Naive thymus-derived CD4-positive, alpha-beta T cell (primary cell): ENCODE results near the gene TMEM178B. TPM values are rescaled to one million over a fixed set of nuclear protein-coding genes. Genes with fewer than 3 reads are reported as not detected.
"Not testable (repeated sequence)": the region's sequence is repeated elsewhere in the genome, so short reads cannot be mapped to it uniquely, and the experiment has no call there.

Source experiments
- ATAC-seq: fragments of 150-1000 bp; cut with Tn5 transposase; 2 replicates; pipeline ENCODE4 v1.10.0; 2021; ENCODE audit warnings: mild to moderate bottlenecking, moderate library complexity
- CTCF ChIA-PET: fragments of 350-600 bp; sonication (Branson Sonifier 250); formaldehyde crosslinking; loops from one replicate; lab custom pipeline; 2021; ENCODE audit warnings: antibody characterized with exemption; lab: Charles Lee
- POLR2A ChIA-PET: fragments of 350-600 bp; sonication (Branson Sonifier 250); formaldehyde crosslinking; loops from one replicate; lab custom pipeline; 2021; ENCODE audit warnings: antibody characterized with exemption, inconsistent platforms; lab: Charles Lee
- DNase-seq, 9 donors: peaks; one replicate each; pipeline versions ENCODE4 v3.0.0 to v3.0.0-alpha.2; 2020 to 2022; ENCODE audit warnings: mixed read lengths in 1 of 9
- H3K27ac ChIP-seq: one replicate; pipeline ENCODE4 v1.7.0; 2013; ENCODE audit warnings: mild to moderate bottlenecking, low read depth, low read length, moderate library complexity
- H3K27me3 ChIP-seq, 2 donors: one replicate each; pipeline ENCODE4 v1.7.0; 2013; ENCODE audit warnings: low read length in 2 of 2, mild to moderate bottlenecking in 2 of 2, moderate library complexity in 2 of 2; ENCODE audit not compliant: control insufficient read depth in 2 of 2, insufficient read depth in 2 of 2
- H3K36me3 ChIP-seq, 3 experiments: 1 replicate in 2 of 3; 2 replicates in 1 of 3; pipeline ENCODE4 v1.7.0; 2013; ENCODE audit warnings: low read length in 3 of 3, mild to moderate bottlenecking in 3 of 3, moderate library complexity in 1 of 3; ENCODE audit not compliant: insufficient read depth in 3 of 3, control insufficient read depth in 2 of 3
- H3K4me1 ChIP-seq, 2 donors: one replicate each; pipeline ENCODE4 v1.7.0; 2013; ENCODE audit warnings: low read length in 2 of 2, mild to moderate bottlenecking in 2 of 2, moderate library complexity in 1 of 2; ENCODE audit not compliant: control insufficient read depth in 2 of 2, insufficient read depth in 2 of 2
- H3K4me3 ChIP-seq: 2 replicates; pipeline ENCODE4 v1.7.0; 2013; ENCODE audit warnings: mild to moderate bottlenecking, low read length
- H3K9me3 ChIP-seq, 3 experiments: 1 replicate in 2 of 3; 2 replicates in 1 of 3; pipeline ENCODE4 v1.7.0; 2013; ENCODE audit warnings: low read length in 3 of 3; ENCODE audit not compliant: control insufficient read depth in 2 of 3
- H3K27ac Mint-ChIP-seq, 9 donors: one replicate each; pipeline ENCODE4 v1.8.0; 2020 to 2022; ENCODE audit warnings: mixed read lengths in 9 of 9, mild to moderate bottlenecking in 8 of 9, moderate library complexity in 5 of 9, inconsistent platforms in 2 of 9
- H3K27me3 Mint-ChIP-seq, 5 donors: one replicate each; pipeline ENCODE4 v1.8.0; 2021 to 2022; ENCODE audit warnings: mixed read lengths in 5 of 5, mild to moderate bottlenecking in 1 of 5
- H3K36me3 Mint-ChIP-seq, 5 donors: one replicate each; pipeline ENCODE4 v1.8.0; 2020 to 2022; ENCODE audit warnings: mixed read lengths in 5 of 5, mild to moderate bottlenecking in 3 of 5, inconsistent platforms in 1 of 5
- H3K4me1 Mint-ChIP-seq, 7 donors: one replicate each; pipeline ENCODE4 v1.8.0; 2020 to 2022; ENCODE audit warnings: mixed read lengths in 7 of 7, mild to moderate bottlenecking in 3 of 7, inconsistent platforms in 1 of 7
- H3K4me3 Mint-ChIP-seq, 10 donors: one replicate each; pipeline ENCODE4 v1.8.0; 2020 to 2022; ENCODE audit warnings: mild to moderate bottlenecking in 10 of 10, mixed read lengths in 10 of 10, moderate library complexity in 6 of 10, inconsistent platforms in 2 of 10
- H3K9me3 Mint-ChIP-seq, 11 donors: one replicate each; pipeline ENCODE4 v1.8.0; 2020 to 2022; ENCODE audit warnings: mixed read lengths in 11 of 11, mild to moderate bottlenecking in 4 of 11, inconsistent platforms in 1 of 11, moderate library complexity in 1 of 11
- intact Hi-C, 2 donors: fragments of 100-400 bp; cut with micrococcal nuclease; formaldehyde crosslinking; loops; one replicate each; pipeline ENCODE4 v1.15.1; 2023
- polyA plus RNA-seq, 2 donors: library from polyadenylated mRNA; unstranded; fragments of 300-500 nt; fragmentation: Illumina TruSeq; gene quantifications; one replicate each; pipeline ENCODE4 v1.2.3, GENCODE V29; 2021
- total RNA-seq, 6 experiments: library from RNA in 5 of 6; stranded (reverse) in 5 of 6; gene quantifications; 1 replicate in 5 of 6; 2 replicates in 1 of 6; pipeline ENCODE4 v1.2.3 and lab custom pipeline; 2021 to 2026

The TMEM178B gene
- total and polyA plus RNA-seq, 7 experiments from 2014 or later, result 0.05 to 3.0 (median 0.10) TPM; not detected in 4

GRCh38 chr7:141055146-141055545 is 18.7 kb upstream of the TMEM178B start:
- H3K27ac ChIP-seq, result no peak overlapping the region
- H3K4me1 ChIP-seq, result peaks cover 7 to 9% of the 10 kb centered on the region in 2 donors
- Mint-ChIP-seq H3K27me3 (peaks cover 0 to 21% (median 4%) of the 10 kb centered on the region in 5 donors), H3K27ac (no peak overlapping the region), H3K9me3 (peaks cover 0 to 17% (median 3%) of the 10 kb centered on the region in 11 donors), H3K4me3 (no peak overlapping the region), H3K36me3 (peaks cover 0 to 4% (median 0%) of the 10 kb centered on the region in 5 donors), H3K4me1 (peaks cover 3 to 26% (median 19%) of the 10 kb centered on the region in 7 donors)
- no peak for DNase-seq
- intact Hi-C loops, result no loop called here
- ChIA-PET CTCF (no interaction called here), POLR2A (no interaction called here)
- no peaks in the 10 kb centered on the region for H3K27me3 ChIP-seq
- no peaks in the 10 kb centered on the region for H3K36me3 ChIP-seq
- no peak for ATAC-seq
- H3K4me3 ChIP-seq, result no peak overlapping the region
- peaks cover 0 to 4% (median 3%) of the 10 kb centered on the region in 3 experiments for H3K9me3 ChIP-seq

- H3K27me3 ChIP-seq, result no peaks in the 10 kb centered on the region
- Mint-ChIP-seq H3K4me1 (peaks cover under 1 to 16% (median 13%) of the 10 kb centered on the region in 7 donors), H3K27me3 (peaks cover 0 to 26% (median 0%) of the 10 kb centered on the region in 5 donors), H3K4me3 (no peak overlapping the region), H3K9me3 (peaks cover 0 to 22% (median 3%) of the 10 kb centered on the region in 11 donors), H3K27ac (no peak overlapping the region), H3K36me3 (peaks cover 0 to 2% (median 0%) of the 10 kb centered on the region in 5 donors)
- intact Hi-C loops, result no loop called here
- peaks cover 0 to 4% (median 3%) of the 10 kb centered on the region in 3 experiments for H3K9me3 ChIP-seq
- DNase-seq, result no peak
- H3K36me3 ChIP-seq, result no peaks in the 10 kb centered on the region
- H3K27ac ChIP-seq, result no peak overlapping the region
- H3K4me3 ChIP-seq, result no peak overlapping the region
- CTCF ChIA-PET, result no interaction called here
- POLR2A ChIA-PET, result no interaction called here
- ATAC-seq, result no peak
- H3K4me1 ChIP-seq, result peaks cover 5 to 7% of the 10 kb centered on the region in 2 donors
Measured at GRCh38 chr7:141057788-141058187, 16.1 kb upstream of the TMEM178B start.

- peaks cover 13 to 27% (median 19%) of the 10 kb centered on the region in 7 donors for H3K4me1 Mint-ChIP-seq
- H3K4me1 ChIP-seq, H3K4me3 Mint-ChIP-seq, H3K36me3 Mint-ChIP-seq, CTCF ChIA-PET, H3K9me3 Mint-ChIP-seq, intact Hi-C loops, H3K27ac Mint-ChIP-seq, H3K27me3 ChIP-seq, POLR2A ChIA-PET, H3K9me3 ChIP-seq, H3K36me3 ChIP-seq, H3K4me3 ChIP-seq, H3K27ac ChIP-seq, DNase-seq, ATAC-seq: not testable (repeated sequence)
- peaks cover 42 to 48% (median 44%) of the 10 kb centered on the region in 5 donors for H3K27me3 Mint-ChIP-seq
Measured at GRCh38 chr7:141067856-141068255, 6.0 kb upstream of the TMEM178B start.

GRCh38 chr7:141071260-141071854 is 2.5 kb upstream of the TMEM178B start:
- no peak overlapping the region for H3K27ac ChIP-seq
- intact Hi-C loops, result loop anchor here (1.0 to 10.0 kb wide), 5 partner anchors 149 to 481 kb away; partner anchors contain the start of genes AGK (in 1 of the 2), BRAF (in 1 of the 2) and NDUFB2 (in 1 of the 2)
- H3K36me3 ChIP-seq, result no peaks in the 10 kb centered on the region
- Mint-ChIP-seq H3K27me3 (peaks cover 42 to 49% (median 48%) of the 10 kb centered on the region in 5 donors), H3K4me3 (peak overlapping the region; percentile 74 to 92 (median 86)), H3K36me3 (no peaks in the 10 kb centered on the region), H3K9me3 (peaks cover 0 to 6% (median 0%) of the 10 kb centered on the region in 11 donors), H3K27ac (peak overlapping the region in 4 of 9 donors; percentile 14 to 80 (median 31)), H3K4me1 (peaks cover 17 to 30% (median 28%) of the 10 kb centered on the region in 7 donors)
- ATAC-seq (peak; percentile 25), DNase-seq (peak in 6 of 9 donors; percentile 20 to 38 (median 32))
- H3K9me3 ChIP-seq, result no peaks in the 10 kb centered on the region
- H3K27me3 ChIP-seq, result peaks cover 4 to 24% of the 10 kb centered on the region in 2 donors
- CTCF ChIA-PET, result no interaction called here
- H3K4me1 ChIP-seq, result peaks cover 5 to 6% of the 10 kb centered on the region in 2 donors
- POLR2A ChIA-PET, result no interaction called here
- peak overlapping the region; percentile 42 for H3K4me3 ChIP-seq

- peak overlapping the region; percentile 42 for H3K4me3 ChIP-seq
- H3K27ac ChIP-seq, result no peak overlapping the region
- intact Hi-C loops, result loop anchor here (1.0 to 10.0 kb wide), 7 partner anchors 49 to 480 kb away; partner anchors contain the start of genes MRPS33 (in 2 of the 2), AGK (in 1 of the 2), BRAF (in 1 of the 2) and NDUFB2 (in 1 of the 2)
- H3K36me3 Mint-ChIP-seq, result no peaks in the 10 kb centered on the region
- ChIA-PET CTCF (no interaction called here), POLR2A (no interaction called here)
- peak overlapping the region; percentile 74 to 92 (median 86) for H3K4me3 Mint-ChIP-seq
- peaks cover 5 to 6% of the 10 kb centered on the region in 2 donors for H3K4me1 ChIP-seq
- H3K36me3 ChIP-seq, result no peaks in the 10 kb centered on the region
- peak overlapping the region in 2 of 9 donors; percentile 53 to 57 for H3K27ac Mint-ChIP-seq
- DNase-seq (peak in 1 of 9 donors; percentile 22), ATAC-seq (no peak)
- H3K27me3 Mint-ChIP-seq, result peaks cover 42 to 49% (median 48%) of the 10 kb centered on the region in 5 donors
- H3K27me3 ChIP-seq, result peaks cover 4 to 30% of the 10 kb centered on the region in 2 donors
- no peaks in the 10 kb centered on the region for H3K9me3 ChIP-seq
- H3K9me3 Mint-ChIP-seq, result peaks cover 0 to 6% (median 0%) of the 10 kb centered on the region in 11 donors
- H3K4me1 Mint-ChIP-seq, result peaks cover 17 to 30% (median 28%) of the 10 kb centered on the region in 7 donors
Measured at GRCh38 chr7:141071855-141072547, 1.9 kb upstream of the TMEM178B start.

- Histone ChIP-seq H3K27ac (no peak overlapping the region), H3K4me3 (peak overlapping the region; percentile 42), H3K4me1 (peaks cover 5 to 6% of the 10 kb centered on the region in 2 donors), H3K9me3 (no peaks in the 10 kb centered on the region), H3K36me3 (no peaks in the 10 kb centered on the region), H3K27me3 (peaks cover 4 to 31% of the 10 kb centered on the region in 2 donors)
- Mint-ChIP-seq H3K4me1 (peaks cover 17 to 30% (median 28%) of the 10 kb centered on the region in 7 donors), H3K9me3 (peaks cover 0 to 6% (median 0%) of the 10 kb centered on the region in 11 donors), H3K36me3 (no peaks in the 10 kb centered on the region), H3K27me3 (peaks cover 42 to 49% (median 48%) of the 10 kb centered on the region in 5 donors), H3K4me3 (peak overlapping the region; percentile 74 to 92 (median 86)), H3K27ac (no peak overlapping the region)
- ATAC-seq (peak; percentile 45), DNase-seq (peak in 5 of 9 donors; percentile 2 to 39 (median 5))
- ChIA-PET CTCF (no interaction called here), POLR2A (no interaction called here)
- intact Hi-C loops, result loop anchor here (2.0 to 10.0 kb wide), 5 partner anchors 50 to 480 kb away; partner anchors contain the start of genes MRPS33 (in 2 of the 2), AGK (in 1 of the 2), BRAF (in 1 of the 2) and NDUFB2 (in 1 of the 2)
Measured at GRCh38 chr7:141072548-141073172, 1.2 kb upstream of the TMEM178B start.
